Sigmoid colon (tissue), 4 donors: Measurements from ENCODE around the gene XPR1.
"Not testable (repeated sequence)": the region's sequence is repeated elsewhere in the genome, so short reads cannot be mapped to it uniquely, and the experiment has no call there.

ENCODE experiments used
- CTCF ChIP-seq, 4 experiments: fragments of 450-650 bp in 3 of 4; fragments of 200-600 bp in 1 of 4; IDR thresholded peaks; one replicate each; pipeline ENCODE4 v1.5.1; 2016 to 2019; ENCODE audit warnings: antibody characterized with exemption in 4 of 4, mild to moderate bottlenecking in 3 of 4, moderate library complexity in 2 of 4
- EP300 ChIP-seq, 4 donors: sonication (generic); formaldehyde crosslinking; IDR thresholded peaks; one replicate each; pipeline ENCODE4 v1.6.1; 2017; ENCODE audit warnings: antibody characterized with exemption in 4 of 4
- POLR2A ChIP-seq, 2 donors: fragments of 450-650 bp; IDR thresholded peaks; one replicate each; pipeline ENCODE4 v1.6.1; 2016; ENCODE audit warnings: antibody characterized with exemption in 2 of 2, mild to moderate bottlenecking in 2 of 2, moderate library complexity in 2 of 2
- POLR2AphosphoS5 ChIP-seq, 4 donors: sonication (generic); formaldehyde crosslinking; IDR thresholded peaks; one replicate each; pipeline ENCODE4 v1.6.1; 2017; ENCODE audit warnings: antibody characterized with exemption in 4 of 4

GRCh38 chr1:180857947-180858725 lies 226.3 kb downstream of the XPR1 start:
- not testable (repeated sequence) for TF ChIP-seq CTCF, POLR2AphosphoS5, EP300, POLR2A (IDR thresholded peaks at IDR 0.05)
